Spleen (tissue), 7 donors: ENCODE data around the gene PDE4D.

Experiments used
- CTCF ChIP-seq, 11 experiments: fragments of 200-600 bp in 7 of 11; fragments of 450-650 bp in 4 of 11; sonication (generic) in 4 of 11; IDR thresholded peaks in 8 of 11; conservative IDR thresholded peaks in 3 of 11; 1 replicate in 7 of 11; 2 replicates in 4 of 11; pipeline versions ENCODE4 v1.4.0 to v1.8.0; 2016 to 2021; ENCODE audit warnings: antibody characterized with exemption in 11 of 11, inconsistent platforms in 4 of 11, mild to moderate bottlenecking in 1 of 11
- POLR2A ChIP-seq, 3 donors: fragments of 450-650 bp; IDR thresholded peaks; one replicate each; pipeline ENCODE4 v1.5.1; 2017; ENCODE audit warnings: antibody characterized with exemption in 3 of 3, mild to moderate bottlenecking in 1 of 3
- POLR2AphosphoS5 ChIP-seq, 3 donors: sonication (generic); formaldehyde crosslinking; IDR thresholded peaks; one replicate each; pipeline ENCODE4 v1.5.1; 2017; ENCODE audit warnings: antibody characterized with exemption in 3 of 3
- donor health status: DM: no; HTN: no; CAD: no; lungs with moderate emphysema.
- donor health status: DM: no; HTN: no; CAD: no.
- donor health status: DM: no; HTN: no; CAD: no.

DNA sequence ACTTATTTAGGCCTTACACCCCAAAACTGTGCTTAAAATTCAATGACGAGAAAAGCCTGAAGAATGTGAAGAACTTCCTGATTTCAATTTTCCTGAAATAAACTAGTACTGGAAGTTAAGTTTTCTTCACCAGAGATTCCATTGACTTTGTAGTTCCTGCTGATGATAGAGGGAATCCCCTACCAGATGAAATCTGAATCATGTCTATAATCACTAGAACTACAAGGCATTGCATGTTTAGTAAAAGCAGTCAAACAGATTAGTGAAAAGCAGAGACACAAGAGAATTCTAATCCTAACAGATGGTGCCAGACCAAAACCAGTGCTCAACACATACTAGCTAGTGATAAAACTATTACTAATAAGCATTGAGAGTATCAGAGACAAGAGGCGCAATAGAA lies 130.0 kb downstream of the PDE4D start:
- no peak for TF ChIP-seq CTCF (IDR thresholded peaks at IDR 0.05 in 8 of 11, conservative IDR thresholded peaks at IDR 0.05 in 3 of 11)
- TF ChIP-seq POLR2A (IDR thresholded peaks at IDR 0.05), result no peak
- TF ChIP-seq POLR2AphosphoS5 (IDR thresholded peaks at IDR 0.05), result no peak
